Right lobe of liver (tissue), 6 donors: Measurements from ENCODE around the gene PCSK6. TPM values are rescaled to one million over a fixed set of nuclear protein-coding genes. Genes with fewer than 3 reads are reported as not detected.

Source experiments
- ATAC-seq, 4 donors: fragments of 200-7000 bp; cut with Tn5 transposase; one replicate each; pipeline ENCODE4 v1.9.1; 2020; ENCODE audit warnings: mild to moderate bottlenecking in 4 of 4, moderate library complexity in 4 of 4
- DNase-seq, 3 donors: peaks; one replicate each; pipeline ENCODE4 v3.0.0-alpha.2; 2020
- H3K27ac ChIP-seq, 3 donors: fragments of 200-600 bp; one replicate each; pipeline ENCODE4 v1.8.0; 2022
- H3K27me3 ChIP-seq, 2 donors: fragments of 200-600 bp; one replicate each; pipeline ENCODE4 v1.8.0; 2022
- H3K36me3 ChIP-seq, 4 donors: fragments of 200-600 bp; sonication (generic) in 1 of 4; one replicate each; pipeline versions ENCODE4 v1.5.1 to v1.8.0; 2017 to 2022; ENCODE audit warnings: control low read depth in 1 of 4
- H3K4me1 ChIP-seq, 4 donors: fragments of 200-600 bp; sonication (generic) in 1 of 4; one replicate each; pipeline versions ENCODE4 v1.5.1 to v1.8.0; 2017 to 2022; ENCODE audit warnings: control low read depth in 1 of 4
- H3K4me3 ChIP-seq, 3 donors: fragments of 200-600 bp; one replicate each; pipeline ENCODE4 v1.8.0; 2022
- H3K9me3 ChIP-seq, 4 donors: fragments of 200-600 bp; sonication (generic) in 1 of 4; one replicate each; pipeline versions ENCODE4 v1.5.1 to v1.8.0; 2017 to 2022; ENCODE audit warnings: control low read depth in 1 of 4
- CTCF ChIP-seq, 4 donors: fragments of 200-600 bp in 3 of 4; fragments of 450-650 bp in 1 of 4; IDR thresholded peaks; one replicate each; pipeline versions ENCODE4 v1.5.1 to v1.8.0; 2016 to 2022; ENCODE audit warnings: antibody characterized with exemption in 4 of 4, mild to moderate bottlenecking in 2 of 4
- POLR2A ChIP-seq: fragments of 450-650 bp; IDR thresholded peaks from one replicate; pipeline ENCODE4 v1.6.1; 2017; ENCODE audit warnings: antibody characterized with exemption, mild to moderate bottlenecking
- WGBS: methylation state at CpG from one replicate; pipeline ENCODE4 v1.1.6; 2018; ENCODE audit warnings: low coverage, low lambda C conversion rate; ENCODE audit not compliant: insufficient coverage; ENCODE audit errors: missing lambda C conversion rate; 5-methylcytosine and 5-hydroxymethylcytosine counted together
- intact Hi-C, 2 donors: fragments of 100-400 bp; cut with DNase I; formaldehyde crosslinking; loops; one replicate each; pipeline versions ENCODE4 v1.11.2 to v1.14.1; 2022
- total RNA-seq, 6 experiments: library from RNA; depleted of rRNA in 2 of 6; stranded (reverse); fragments of >200 nt in 2 of 6; fragmentation: NEBNext Ultra II Directional in 3 of 6; extraction: Animal tissue kit (Norgen Biotek cat#: 25700) in 3 of 6; gene quantifications; one replicate each; pipeline versions ENCODE4 v1.1.0 to v1.2.4, GENCODE V29; 2016 to 2023
- donor health status: DM: no; HTN: yes; CAD: no.
- donor health status: DM: no; HTN: no; CAD: no.
- donor health status: DM: no; HTN: no; CAD: no.
- donor health status: DM: no; HTN: yes; CAD: no.
- donor health status: DM: no; HTN: yes; CAD: no.

Gene PCSK6
- total RNA-seq, 6 experiments from 2014 or later, result 165 to 218 (median 207) TPM

GRCh38 chr15:101437618-101438481 is 51.7 kb downstream of the PCSK6 start:
- Histone ChIP-seq H3K27me3 (no peaks in the 10 kb centered on the region), H3K4me1 (peaks cover 2 to 71% (median 24%) of the 10 kb centered on the region in 4 donors), H3K27ac (peak overlapping the region; percentile 96 to 98 (median 98)), H3K36me3 (peaks cover 0 to 4% (median 0%) of the 10 kb centered on the region in 4 donors), H3K9me3 (no peaks in the 10 kb centered on the region), H3K4me3 (no peak overlapping the region)
- no peak for ATAC-seq
- WGBS, result 59% methylated on average over 9 of the region's 19 CpGs
- intact Hi-C loops, result no loop called here
- no peak for DNase-seq
- TF ChIP-seq CTCF (IDR thresholded peaks at IDR 0.05), result no peak
- TF ChIP-seq POLR2A, result no peak

GRCh38 chr15:101437209-101437608 is 52.3 kb downstream of the PCSK6 start:
- peak overlapping the region; percentile 96 to 98 (median 98) for H3K27ac ChIP-seq
- TF ChIP-seq POLR2A (no peak), CTCF (IDR thresholded peaks at IDR 0.05) (no peak)
- DNase-seq (peak in 2 of 3 donors; percentile 47 to 52), ATAC-seq (peak in 1 of 4 donors; percentile 14)
- no peaks in the 10 kb centered on the region for H3K9me3 ChIP-seq
- no peak overlapping the region for H3K4me3 ChIP-seq
- intact Hi-C loops, result no loop called here
- peaks cover 0 to 4% (median 0%) of the 10 kb centered on the region in 4 donors for H3K36me3 ChIP-seq
- H3K4me1 ChIP-seq, result peaks cover 2 to 67% (median 24%) of the 10 kb centered on the region in 4 donors
- WGBS, result 65% methylated on average over 5 of the region's 12 CpGs
- no peaks in the 10 kb centered on the region for H3K27me3 ChIP-seq

- Histone ChIP-seq H3K4me3 (no peak overlapping the region), H3K4me1 (peaks cover 2 to 60% (median 24%) of the 10 kb centered on the region in 4 donors), H3K9me3 (no peaks in the 10 kb centered on the region), H3K36me3 (peaks cover 0 to 7% (median 3%) of the 10 kb centered on the region in 4 donors), H3K27me3 (no peaks in the 10 kb centered on the region), H3K27ac (peak overlapping the region; percentile 96 to 98 (median 98))
- no peak for TF ChIP-seq CTCF (IDR thresholded peaks at IDR 0.05)
- no peak for DNase-seq
- no peak for ATAC-seq
- intact Hi-C loops, result no loop called here
- 93% methylated on average over 7 of the region's 9 CpGs for WGBS
Observed at GRCh38 chr15:101436526-101436925, 53.0 kb downstream of the PCSK6 start.

GRCh38 chr15:101435761-101436160 is 53.7 kb downstream of the PCSK6 start:
- intact Hi-C loops, result no loop called here
- WGBS, result 61% methylated on average over 4 of the region's 7 CpGs
- no peak overlapping the region for H3K4me3 ChIP-seq
- peaks cover 0 to 13% (median 6%) of the 10 kb centered on the region in 4 donors for H3K36me3 ChIP-seq
- peaks cover 2 to 52% (median 21%) of the 10 kb centered on the region in 4 donors for H3K4me1 ChIP-seq
- TF ChIP-seq POLR2A (no peak), CTCF (IDR thresholded peaks at IDR 0.05) (no peak)
- DNase-seq, result no peak
- H3K27ac ChIP-seq, result peak overlapping the region in 2 of 3 donors; percentile 98
- no peak for ATAC-seq
- H3K9me3 ChIP-seq, result no peaks in the 10 kb centered on the region
- H3K27me3 ChIP-seq, result no peaks in the 10 kb centered on the region
